GM18858 (cell line): ENCODE measurements around the gene ACTG1.
A peak's percentile ranks its signal among the peaks of the same experiment; 100 is the strongest.

Experiments
- ATAC-seq: cut with Tn5 transposase; IDR thresholded peaks from one replicate; pipeline ENCODE4 v1.9.1; 2021; ENCODE audit not compliant: unreplicated experiment

The ACTG1 gene

DNA sequence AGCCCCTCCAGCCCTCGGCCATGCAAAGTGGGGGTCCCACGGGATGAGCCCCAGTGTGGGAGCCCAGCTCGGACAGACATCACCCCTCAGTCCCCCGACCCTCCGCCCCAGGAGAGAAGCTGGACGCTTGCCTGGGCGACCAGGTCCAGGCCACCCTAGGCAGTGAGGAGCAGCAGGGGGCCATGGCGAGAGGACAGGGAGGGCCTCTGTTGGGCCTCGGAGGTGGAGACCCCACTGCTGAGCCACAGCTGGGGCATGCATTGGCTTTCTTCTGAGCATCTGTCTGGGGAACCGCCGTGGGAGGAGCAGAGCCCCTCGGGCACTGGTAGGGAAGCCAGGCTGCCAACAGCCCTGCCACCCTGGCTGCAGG, 13.0 kb downstream of the ACTG1 start:
- ATAC-seq: no peak

DNA sequence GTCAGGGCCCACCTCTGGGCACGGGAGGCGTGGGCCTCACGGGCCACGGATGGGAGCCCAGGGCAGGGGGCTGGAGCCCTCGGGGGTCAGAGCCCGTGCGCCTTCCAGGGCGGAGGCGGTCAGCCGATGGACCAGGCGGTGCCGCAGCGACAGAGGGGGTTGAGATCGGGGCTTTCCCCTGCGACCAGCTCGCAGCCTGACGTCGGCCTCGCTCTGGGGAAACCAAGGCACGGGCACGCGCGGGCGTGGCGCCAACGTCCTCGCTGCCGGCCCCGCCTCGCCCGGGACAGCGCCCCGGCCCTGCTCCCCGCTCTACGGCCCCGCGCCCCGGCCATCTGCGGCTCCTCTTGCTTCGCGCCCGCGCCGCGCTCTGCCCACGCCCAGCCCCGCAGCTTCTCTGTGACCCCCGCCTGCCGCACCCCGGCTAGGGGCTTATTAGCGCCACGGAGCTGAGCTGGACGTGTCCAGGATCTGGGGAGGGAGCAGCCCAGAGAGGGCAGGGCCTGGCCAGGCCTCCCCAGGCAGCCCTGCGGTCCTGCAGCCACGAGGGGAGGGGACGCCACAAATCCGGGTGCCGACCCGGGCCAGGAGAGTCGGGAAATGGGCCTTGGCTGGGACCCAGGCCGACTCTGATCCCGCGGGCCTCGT, 13.5 kb downstream of the ACTG1 start:
- ATAC-seq: no peak

DNA sequence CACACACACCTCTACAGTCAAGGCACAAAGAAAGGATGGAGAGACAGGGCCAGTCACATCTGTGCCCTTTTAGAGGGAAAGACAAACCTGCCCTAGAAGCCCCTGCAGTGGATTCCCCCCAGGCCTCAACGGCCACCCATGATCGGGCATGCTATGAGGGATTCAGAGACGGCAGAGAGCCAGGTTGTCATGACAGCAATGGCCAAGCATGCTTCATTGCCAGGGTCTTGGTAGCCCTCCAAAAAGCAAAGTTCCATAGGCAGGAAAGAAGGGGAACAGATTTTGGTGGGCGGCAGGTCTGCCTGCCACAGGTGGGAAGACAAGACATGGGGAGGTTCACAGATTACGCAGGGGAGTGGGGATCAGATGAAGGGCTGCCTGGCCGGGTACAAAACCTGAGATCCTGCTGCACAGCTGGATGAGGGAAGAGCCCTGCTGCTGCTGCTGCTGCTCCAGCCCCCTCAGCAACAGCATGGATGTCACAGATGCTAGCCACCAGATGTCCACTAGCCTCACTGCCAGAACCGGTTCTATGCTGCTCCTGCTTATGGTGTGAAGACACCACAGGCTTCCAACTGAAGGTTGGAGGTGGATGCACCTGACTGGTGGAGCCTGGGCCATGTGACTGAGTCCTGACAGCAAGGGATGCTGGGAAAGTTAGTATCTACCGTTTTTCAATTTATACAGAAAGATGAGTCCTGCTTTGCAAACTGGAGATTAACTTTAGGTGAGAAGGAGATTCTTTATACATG, 17.8 kb downstream of the ACTG1 start:
- no peak for ATAC-seq

DNA sequence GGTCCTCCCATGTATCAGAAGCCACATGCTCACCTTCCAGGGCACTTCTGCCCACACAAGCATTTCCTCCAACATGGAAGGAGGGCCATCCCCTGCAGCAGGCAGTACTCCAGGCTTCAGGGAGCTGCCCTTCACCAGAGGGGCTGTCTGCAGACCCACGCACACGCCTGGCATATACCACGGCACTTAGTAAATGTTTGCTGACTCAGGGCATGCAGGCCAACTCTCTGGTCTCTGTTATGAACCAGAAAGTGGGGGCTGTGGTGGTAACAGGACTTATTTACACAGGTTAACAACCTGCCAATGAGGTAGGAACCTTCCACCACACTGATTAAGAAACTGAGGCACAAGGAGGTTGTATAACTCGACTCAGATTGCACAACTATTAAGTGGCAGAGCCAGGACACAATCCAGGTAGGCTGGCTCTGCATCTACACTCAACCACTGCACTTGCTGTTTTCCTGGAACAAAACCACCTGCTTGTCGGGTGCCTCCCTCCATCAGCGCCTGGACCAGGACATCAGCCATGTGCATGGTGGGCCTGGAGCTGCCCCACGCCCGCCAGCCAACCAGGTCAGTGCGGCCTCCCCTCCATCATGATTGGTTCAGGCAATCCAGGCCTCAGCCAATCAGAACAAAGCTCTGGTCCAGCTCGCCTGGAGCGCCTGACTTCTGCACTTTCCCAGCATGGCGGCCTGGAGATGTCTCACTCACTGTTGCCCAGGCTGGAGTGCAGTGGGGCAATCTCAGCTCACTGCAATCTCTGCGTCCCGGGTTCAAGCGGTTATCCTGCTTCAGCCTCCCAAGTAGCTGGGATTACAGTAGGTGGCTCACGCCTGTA, 19.2 kb downstream of the ACTG1 start:
- ATAC-seq: no peak

DNA sequence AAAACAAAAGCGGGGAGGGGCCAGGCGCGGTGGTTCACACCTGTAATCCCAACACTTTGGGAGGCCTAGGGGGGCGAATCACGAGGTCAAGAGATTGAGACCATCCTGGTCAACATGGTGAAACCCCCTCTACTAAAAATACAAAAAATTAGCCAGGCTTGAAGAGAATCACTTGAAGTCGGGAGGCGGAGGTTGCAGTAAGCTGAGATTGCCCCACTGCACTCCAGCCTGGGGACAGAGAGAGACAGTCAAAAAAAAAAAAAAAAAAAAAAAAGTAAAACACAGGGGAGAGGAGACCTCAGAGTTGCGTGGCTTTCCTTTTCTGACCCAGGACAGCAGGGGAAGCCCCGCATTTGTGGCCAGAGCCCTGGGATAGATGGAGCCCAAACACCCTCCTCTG, 19.9 kb downstream of the ACTG1 start:
- ATAC-seq: no peak

DNA sequence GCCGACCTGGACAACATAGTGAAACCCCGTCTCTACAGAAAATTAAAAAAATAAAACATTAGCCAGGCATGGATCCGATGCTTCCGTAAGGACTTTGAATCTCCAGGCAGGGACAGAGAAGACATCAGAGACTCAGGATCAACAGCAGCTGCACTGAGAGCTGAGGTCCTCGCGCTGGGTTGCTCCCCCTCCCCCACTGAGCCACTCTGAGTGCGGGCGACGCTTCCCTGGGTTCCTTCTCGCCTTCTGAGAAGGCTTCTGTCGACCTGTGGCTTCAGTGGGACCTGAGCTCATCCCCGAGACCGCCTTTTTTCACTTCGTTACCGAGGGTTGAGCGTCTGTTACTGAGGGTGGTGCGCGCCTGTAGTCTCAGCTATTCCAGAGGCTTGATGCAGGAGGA, 20.4 kb downstream of the ACTG1 start:
- ATAC-seq: no peak

DNA sequence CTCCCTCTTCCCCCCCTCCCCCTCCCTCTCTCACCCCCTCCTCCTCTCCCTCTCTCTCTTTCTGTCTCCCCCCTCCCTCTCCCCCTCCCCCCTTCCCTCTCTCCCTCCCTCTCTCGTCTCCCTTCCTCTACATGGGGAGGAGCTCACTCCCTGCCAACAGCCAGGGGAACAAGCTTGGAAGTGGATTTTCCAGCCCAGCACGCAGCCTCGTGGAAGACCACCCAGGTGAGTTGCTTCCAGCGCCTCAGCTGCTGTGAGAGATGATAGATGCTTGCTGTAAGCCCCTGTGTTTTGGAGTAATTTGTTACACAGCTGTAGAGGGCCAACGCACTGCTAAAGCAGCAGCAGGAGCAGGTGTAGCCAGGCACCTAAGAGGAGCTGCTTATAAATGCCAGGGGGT, 20.8 kb downstream of the ACTG1 start:
- ATAC-seq: no peak

DNA sequence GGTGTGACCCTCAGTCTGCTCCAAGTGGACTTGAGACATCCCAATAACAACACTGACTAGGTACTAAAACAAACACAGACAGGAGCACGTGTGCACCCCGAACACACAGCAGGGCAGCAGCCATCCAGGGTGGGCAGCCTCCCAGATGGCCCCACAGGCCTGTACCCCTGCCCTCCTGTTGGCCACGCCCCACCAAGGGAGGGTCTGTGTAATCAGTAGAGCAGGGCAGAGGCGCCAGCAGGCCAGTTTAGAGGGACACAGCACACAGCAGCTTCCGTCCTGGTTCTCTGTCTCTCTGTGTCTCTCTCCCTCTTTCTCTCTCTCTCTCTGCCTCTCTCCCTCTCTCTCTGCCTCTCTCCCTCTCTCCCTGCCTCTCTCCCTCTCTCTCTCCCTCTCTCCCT, 21.4 kb downstream of the ACTG1 start:
- ATAC-seq: no peak

DNA sequence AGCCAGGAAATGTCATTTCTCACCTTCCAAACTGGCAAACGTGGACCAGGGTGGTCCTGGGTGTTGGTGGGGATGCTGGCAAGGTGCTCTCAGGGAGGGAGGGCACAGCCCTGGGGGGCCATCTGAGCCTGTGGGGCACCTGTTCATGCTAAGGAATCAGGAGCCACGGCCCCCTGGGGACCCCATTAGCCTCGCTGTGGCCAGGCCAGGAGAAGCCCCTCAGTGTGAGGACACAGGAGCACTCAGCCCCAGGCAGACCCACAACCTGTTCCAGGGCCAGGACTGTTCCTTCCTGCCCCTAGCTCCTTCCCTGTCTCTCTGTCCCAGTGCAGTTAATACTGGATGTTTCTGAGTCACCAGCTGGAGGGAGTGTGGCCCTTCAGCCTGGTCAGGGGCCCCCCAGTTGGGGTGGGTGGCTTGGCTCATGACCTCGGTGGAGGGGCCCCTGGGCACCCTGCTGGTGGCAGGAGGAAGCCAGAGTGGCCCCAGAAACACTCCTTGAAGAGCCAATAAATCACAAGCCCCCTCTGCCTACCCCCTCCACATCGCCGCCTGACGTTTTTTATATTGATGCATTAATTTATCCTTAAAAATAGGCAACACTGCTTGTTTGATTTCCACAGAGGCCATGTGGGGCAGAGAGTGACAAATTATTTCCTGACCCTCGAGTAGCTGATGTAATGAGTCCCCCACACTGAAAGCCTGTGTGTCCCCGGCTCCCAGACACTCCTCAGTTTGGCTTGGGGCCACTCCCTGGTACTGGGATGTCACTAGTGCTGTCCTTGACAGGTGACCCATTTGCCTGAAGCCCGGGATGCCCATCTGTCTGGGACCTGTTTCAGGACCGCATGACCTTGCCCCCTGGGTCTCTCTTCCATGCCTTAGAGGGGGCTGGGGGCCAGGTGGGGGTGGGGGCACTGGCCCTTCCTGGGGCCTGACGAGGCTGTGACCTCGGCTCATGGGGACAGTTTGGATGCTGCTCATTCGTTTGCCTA, 22.3 kb downstream of the ACTG1 start:
- no peak for ATAC-seq

DNA sequence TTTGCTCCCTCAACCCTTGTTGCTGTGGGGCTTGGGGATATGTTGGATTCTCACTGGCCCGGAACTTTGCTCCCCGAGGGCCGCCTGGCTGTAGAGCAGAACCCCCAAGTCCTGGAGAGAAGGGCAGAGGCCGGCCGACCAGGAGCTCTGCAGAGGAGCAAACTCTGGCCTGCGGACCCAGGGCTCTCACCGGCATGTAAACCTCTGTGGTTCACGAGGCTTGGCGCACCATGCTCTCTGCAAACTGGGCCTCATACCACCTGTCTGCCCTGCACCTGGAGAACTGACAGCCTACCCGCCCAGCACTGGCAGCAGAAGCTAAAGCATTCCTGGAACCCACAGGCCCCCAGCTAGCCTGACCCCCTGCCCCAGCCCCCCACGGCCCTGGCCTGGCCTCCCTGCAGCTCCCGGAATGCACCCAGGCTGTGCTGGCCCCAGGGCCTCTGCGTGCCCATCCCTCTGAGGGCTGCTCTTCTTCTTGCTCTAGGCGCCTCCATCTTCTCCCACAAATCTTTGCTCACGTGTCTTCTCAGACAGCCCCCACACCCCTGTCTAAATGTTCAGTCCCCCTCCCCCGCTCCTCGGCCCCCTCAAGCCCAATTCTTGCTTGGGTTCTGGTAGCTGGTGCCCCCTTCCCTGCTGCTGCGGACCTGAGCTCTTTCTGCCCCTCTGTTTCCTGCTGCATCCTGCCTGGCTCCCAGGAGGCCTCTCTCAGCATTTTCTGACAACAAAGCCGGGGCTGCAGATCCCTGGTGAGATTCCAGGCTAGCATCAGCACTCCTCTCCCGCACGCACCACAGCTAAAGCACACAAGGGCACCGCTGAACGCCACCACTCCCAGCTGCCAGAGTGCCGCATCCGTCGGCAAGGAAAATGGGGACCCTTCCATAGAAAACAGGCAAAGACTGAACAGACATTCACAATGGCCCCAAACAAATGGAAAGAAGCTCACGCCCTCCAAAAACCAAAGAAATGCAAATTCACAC, 23.3 kb downstream of the ACTG1 start:
- ATAC-seq: no peak

DNA sequence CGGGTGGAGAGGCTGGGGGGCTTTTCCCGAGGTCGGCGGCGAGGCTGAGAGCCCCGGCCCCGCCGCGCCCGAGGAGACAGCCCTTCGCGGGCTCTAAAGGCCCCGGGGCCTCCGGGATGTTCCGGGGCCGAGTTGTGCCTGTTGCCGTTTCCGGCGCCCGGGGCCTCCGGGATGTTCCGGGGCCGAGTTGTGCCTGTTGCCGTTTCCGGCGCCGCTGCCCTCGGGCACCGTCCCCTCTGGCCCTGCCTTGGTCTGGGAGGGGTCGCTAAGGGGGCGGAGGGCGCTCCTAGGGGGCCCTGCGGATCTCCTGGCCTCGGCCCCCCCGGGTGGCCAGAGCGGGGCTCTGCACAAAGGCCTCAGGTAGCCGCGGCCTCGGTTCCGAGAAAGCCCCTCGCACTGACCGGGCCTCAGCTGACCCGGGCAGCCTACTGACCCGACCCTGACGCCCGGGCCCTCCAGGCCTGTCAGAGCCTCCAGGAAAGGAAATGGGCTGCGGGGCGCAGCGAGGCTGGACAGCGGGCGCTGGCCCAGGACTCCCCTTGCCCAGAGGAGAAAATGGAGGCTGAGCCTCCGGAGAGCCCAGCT, 24.2 kb downstream of the ACTG1 start:
- ATAC-seq: no peak

DNA sequence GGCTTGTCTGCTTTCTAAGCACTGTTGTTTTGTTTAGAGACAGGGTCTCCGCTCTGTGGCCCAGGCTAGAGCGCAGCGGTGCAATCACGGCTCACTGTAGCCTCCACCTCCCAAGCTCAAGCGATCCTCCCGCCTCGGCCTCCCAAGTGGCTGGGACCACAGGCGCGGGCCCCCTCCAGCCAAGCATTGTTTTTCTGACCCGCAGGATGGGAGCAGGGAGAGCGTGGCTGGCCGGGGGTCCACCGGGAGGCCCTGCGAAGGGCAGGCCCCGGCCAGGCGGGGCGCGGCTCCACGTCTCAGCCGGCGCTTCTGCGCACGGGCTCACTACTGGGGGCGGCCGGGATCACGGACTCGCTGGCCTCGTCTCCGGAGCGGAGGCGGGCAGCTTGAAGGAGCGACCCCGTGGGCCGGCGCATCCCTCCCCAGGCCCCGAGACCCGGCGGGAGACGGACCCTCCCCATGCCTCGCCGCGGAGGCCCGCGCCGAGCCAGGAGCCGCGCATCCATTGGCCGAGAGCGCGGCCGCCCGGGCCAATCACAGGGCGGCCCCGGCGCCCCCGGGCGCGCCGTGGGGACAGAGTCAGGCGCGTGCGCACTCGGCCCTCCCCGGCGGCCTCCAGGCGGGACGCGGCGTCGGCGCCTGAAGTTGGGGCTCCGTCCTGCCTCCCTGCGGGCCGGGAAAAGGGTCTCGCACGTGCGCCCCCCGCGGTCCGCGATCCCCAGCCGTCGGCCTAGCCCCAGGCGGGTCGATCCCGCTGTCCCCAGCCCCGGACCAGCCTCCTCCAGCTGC, 24.9 kb downstream of the ACTG1 start:
- no peak for ATAC-seq

DNA sequence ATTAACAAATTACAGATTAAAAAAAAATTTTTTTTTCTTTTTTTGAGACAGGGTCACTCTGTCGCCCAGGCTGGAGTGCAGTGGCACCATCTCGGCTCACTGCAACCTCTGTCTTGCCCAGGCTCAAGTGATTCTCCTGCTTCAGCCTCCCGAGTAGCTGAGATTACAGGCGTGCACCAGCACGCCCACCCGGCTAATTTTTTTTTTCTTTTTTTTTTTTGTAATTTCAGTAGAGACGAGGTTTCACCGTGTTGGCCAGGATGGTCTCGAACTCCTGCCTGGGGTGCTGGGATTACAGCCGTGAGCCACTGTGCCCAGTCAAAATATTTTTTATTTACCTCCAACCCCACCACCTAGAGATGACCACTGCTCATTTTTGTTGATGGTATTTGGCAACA, 25.5 kb downstream of the ACTG1 start:
- ATAC-seq: no peak

DNA sequence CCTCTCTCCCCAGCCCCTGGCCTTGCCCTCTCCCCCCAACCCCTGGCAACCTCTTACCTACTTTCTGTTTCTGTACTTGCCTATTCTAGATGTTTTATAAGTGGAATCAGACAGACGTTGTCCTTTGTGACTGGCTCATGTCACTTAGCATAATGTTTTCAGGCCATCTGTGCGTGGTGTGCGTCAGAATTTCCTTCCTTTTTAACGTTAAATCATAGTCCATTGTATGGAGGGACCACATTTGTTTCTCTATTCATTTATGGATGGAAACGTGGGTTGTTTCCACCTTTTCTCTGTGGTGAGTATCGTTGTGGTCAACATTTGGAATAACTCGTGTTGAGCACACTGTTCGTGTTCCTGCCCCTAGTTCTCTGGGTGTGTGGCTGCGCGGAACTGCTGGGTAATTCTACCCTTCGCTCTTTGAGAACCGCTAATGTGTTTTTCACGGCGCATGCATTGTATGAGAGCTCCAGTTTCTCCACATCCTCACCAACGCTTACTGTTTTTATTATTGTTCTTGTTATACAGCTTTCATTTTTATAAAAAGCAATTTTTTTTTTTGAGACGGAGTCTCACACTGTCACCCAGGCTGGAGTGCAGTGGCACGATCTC, 26.3 kb downstream of the ACTG1 start:
- no peak for ATAC-seq

DNA sequence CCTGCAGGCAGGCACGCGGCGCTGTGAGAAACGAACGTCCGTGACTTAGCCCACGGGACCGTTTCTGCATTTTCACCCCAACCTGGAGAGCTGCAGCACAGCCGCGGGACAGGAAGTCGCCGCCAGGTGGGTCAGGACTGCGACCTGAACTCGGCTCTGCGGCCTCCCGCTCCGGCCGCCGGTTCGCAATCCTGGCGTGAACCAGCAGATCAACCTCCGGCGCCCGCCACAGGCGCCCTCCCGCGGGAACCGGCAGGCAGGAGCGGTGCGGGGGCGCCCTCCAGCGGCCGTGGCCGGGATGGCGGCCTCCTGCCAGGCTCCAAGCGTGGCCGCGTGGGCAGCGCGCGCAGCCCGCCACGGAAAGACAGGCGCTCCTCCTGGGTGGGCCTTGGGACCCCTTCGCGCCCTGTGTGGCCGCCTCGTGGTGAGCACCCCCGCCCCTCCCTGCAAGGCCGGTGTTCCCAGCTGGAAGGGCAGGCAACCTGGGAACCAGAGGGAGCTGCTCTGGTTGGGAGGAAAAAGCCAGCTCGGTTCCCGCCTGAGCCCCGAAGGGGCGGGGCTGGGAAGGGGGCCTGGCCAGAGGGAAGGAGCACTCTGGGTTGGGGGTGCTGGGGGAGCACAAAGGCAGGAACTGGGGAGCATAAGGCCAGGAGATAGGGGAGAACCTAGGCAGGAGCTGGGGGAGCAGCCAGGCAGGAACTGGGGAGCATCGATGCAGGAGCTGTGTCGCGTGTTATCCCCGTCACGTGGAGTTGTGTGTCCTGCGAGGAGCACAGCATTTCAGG, 28.2 kb downstream of the ACTG1 start:
- ATAC-seq: peak; percentile 35

DNA sequence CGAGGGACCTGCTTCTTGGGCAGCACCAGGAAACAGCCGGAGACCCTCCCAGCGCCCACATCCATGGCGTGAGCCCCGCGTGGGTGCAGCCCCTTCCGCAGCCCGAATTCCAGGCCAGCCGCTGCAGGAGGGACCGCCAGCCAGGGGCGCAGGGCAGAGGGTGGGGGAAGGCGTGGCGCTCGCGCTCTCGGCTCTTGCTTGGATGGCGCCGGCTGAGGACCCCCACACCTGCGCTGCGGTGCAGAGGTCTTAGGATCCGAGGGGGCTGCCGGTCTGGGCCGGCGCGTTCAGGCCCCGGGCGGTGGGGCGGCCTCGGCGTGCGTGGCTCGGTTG, 28.8 kb downstream of the ACTG1 start:
- no peak for ATAC-seq

DNA sequence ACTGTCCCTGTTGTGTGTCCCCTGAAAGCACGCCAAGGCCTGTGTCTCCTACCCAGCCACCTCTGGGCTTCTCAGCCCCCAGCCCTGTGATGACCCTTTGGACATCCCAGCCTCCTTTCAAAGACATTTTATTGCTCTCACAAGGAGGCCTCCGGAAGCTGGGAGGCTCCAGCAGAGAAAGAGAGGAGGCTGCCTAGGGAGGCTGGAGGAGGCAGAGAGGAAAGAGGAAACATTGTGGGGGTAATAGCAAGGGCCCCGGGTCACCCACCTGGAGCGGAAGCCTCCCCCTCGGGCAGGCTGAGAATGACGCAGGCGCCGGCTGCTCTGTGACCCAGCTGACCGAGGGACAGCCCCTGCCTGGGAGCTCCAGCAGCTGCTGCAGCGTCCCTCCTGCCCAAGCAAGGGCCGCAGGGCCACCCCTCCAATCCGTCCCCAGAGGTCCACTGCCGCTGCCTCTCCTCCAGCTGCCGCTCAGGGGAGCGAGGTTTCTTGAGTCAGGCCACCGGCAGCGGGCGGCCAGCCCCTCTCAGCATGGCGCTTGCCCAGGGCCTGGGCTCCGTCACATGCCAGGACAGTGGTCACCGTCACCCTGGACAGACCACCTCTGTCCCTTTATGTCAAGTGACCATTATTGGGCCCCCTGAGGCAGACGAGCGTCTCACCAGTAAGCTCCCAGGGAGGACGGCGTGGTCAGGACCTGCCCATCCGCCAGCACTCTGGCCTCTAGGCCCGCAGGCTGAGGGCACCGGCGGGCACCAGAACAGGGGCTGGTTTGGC, 29.3 kb downstream of the ACTG1 start:
- no peak for ATAC-seq
